ENCODE measurements around the gene ATG101. TPM values are rescaled to one million over a fixed set of nuclear protein-coding genes. Genes with fewer than 3 reads are reported as not detected.

ATG101 gene
- polyA plus RNA-seq, 1 of the 3 experiments (the other 2 are of a cell fraction) = 160 TPM

DNA sequence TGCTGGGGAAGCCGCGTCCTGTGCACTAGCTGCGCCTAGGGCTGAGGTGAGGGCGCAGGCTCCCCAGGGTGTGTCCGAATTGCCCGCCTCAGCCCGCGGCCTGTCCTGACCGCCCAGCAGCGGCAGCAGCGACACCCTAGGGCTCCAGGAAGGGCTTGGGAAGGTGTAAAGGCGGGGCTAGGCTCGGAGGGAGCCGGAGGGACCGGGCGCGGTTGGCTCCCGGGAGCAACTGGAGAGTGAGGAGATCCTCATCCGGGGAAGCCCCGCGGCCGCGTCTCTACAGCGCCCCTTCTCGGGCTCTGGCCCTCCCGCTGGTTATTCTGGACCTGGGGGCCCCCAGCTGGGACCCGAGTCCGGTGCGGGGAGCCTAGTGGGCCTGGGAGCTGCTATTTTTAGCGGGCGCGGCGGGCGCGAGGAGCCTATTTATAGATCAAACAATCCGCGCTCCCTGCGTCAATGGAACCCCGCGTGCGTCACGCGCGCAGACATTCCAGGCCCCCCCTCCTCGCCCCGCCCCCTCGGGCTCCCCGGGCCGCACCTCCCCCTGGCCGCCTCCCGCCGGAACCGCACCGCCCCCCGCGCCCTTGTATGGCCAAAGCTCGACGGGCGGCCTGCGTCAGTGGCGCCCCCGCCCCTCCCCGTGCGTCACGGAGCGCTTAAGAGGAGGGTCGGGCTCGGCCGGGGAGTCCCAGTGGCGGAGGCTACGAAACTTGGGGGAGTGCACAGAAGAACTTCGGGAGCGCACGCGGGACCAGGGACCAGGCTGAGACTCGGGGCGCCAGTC is 18.8 kb upstream of the ATG101 start, which contains the start of gene NR4A1 (continued):
- TF ChIP-seq PBX3 (IDR thresholded peaks at IDR 0.05) = no peak
- TF ChIP-seq YY1 (IDR thresholded peaks at IDR 0.05; ENCODE audit: low read depth) = no peak
- no peak for TF ChIP-seq CHD2 (IDR thresholded peaks at IDR 0.05; ENCODE audit: low read length, partially characterized antibody)
- no peak for TF ChIP-seq GABPA (IDR thresholded peaks at IDR 0.05; ENCODE audit: low read depth)
- TF ChIP-seq NRF1 (IDR thresholded peaks at IDR 0.05; ENCODE audit: low read depth, low read length) = peak; percentile 31
- no peak for TF ChIP-seq EP300 (IDR thresholded peaks at IDR 0.05; ENCODE audit: borderline replicate concordance in 1 of 2, low read depth in 1 of 2, low read length in 1 of 2)
- TF ChIP-seq REST (IDR thresholded peaks at IDR 0.05; ENCODE audit: low read depth, low read length) = no peak
- TF ChIP-seq MEF2A (IDR thresholded peaks at IDR 0.05; ENCODE audit: borderline replicate concordance, low read depth) = peak; percentile 90; the same call in 1 of the 2 replicates
- TF ChIP-seq, protein P1, sequence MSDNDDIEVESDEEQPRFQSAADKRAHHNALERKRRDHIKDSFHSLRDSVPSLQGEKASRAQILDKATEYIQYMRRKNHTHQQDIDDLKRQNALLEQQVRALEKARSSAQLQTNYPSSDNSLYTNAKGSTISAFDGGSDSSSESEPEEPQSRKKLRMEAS (IDR thresholded peaks at IDR 0.05; ENCODE audit: low read depth) = no peak
- TF ChIP-seq, protein P2, sequence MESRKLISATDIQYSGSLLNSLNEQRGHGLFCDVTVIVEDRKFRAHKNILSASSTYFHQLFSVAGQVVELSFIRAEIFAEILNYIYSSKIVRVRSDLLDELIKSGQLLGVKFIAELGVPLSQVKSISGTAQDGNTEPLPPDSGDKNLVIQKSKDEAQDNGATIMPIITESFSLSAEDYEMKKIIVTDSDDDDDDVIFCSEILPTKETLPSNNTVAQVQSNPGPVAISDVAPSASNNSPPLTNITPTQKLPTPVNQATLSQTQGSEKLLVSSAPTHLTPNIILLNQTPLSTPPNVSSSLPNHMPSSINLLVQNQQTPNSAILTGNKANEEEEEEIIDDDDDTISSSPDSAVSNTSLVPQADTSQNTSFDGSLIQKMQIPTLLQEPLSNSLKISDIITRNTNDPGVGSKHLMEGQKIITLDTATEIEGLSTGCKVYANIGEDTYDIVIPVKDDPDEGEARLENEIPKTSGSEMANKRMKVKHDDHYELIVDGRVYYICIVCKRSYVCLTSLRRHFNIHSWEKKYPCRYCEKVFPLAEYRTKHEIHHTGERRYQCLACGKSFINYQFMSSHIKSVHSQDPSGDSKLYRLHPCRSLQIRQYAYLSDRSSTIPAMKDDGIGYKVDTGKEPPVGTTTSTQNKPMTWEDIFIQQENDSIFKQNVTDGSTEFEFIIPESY (IDR thresholded peaks at IDR 0.05; ENCODE audit: borderline replicate concordance, low read depth) = no peak
- no peak for TF ChIP-seq ELF1 (IDR thresholded peaks at IDR 0.05)
- no peak for TF ChIP-seq FOXM1 (IDR thresholded peaks at IDR 0.05; ENCODE audit: low read depth)
- TF ChIP-seq TEAD4 (IDR thresholded peaks at IDR 0.05; ENCODE audit: borderline replicate concordance, insufficient read depth) = peak; percentile 59
- TF ChIP-seq FOXJ3 (CRISPR knock-in tag; IDR thresholded peaks at IDR 0.05) = no peak

All from SK-N-SH (cell line).